ENCODE results near the gene IDUA.
"Not testable (repeated sequence)": the region's sequence is repeated elsewhere in the genome, so short reads cannot be mapped to it uniquely, and the experiment has no call there.

The IDUA gene

GRCh38 chr4:986879-987623 is at the start of gene IDUA:
Gene IDUA, plus strand, starts transcription at chr4:987044. Its CDS starts 41 bp downstream, at chr4:987085.
- TF ChIP-seq CTCF (IDR thresholded peaks at IDR 0.05; ENCODE audit: insufficient read depth, low read length, missing control alignments): peak; percentile 70
- ChIA-PET CTCF (interaction anchor here (0.8 to 2.8 kb wide), 10 partner anchors 8 to 303 kb away, joined by 3 to 21 read pairs (median 4); partner anchors contain the start of genes DGKQ, GAK and TMEM175), POLR2A (interaction anchor here (0.8 to 1.2 kb wide), 3 partner anchors 12 to 193 kb away, joined by 3 read pairs; partner anchors contain the start of genes GAK and TMEM175)
- peak within 1 kb of the TSS; percentile 74 for H3K4me3 ChIP-seq (ENCODE audit: low read depth, low read length)
- no peak for DNase-seq (ENCODE audit: low read depth, low spot score)

- H3K4me3 ChIP-seq (ENCODE audit: low read depth, low read length); DNase-seq (ENCODE audit: low read depth, low spot score); CTCF ChIA-PET; POLR2A ChIA-PET: not testable (repeated sequence)
Observed at GRCh38 chr4:939508-939907, 47.3 kb upstream of the IDUA start.

- POLR2A ChIA-PET: no interaction called here
- CTCF ChIA-PET: no interaction called here
- no peak overlapping the region for H3K4me3 ChIP-seq (ENCODE audit: low read depth, low read length)
- no peak for DNase-seq (ENCODE audit: low read depth, low spot score)
- no peak for TF ChIP-seq CTCF (IDR thresholded peaks at IDR 0.05; ENCODE audit: insufficient read depth, low read length, missing control alignments)
Observed at GRCh38 chr4:945274-946102, 41.4 kb upstream of the IDUA start.

DNA sequence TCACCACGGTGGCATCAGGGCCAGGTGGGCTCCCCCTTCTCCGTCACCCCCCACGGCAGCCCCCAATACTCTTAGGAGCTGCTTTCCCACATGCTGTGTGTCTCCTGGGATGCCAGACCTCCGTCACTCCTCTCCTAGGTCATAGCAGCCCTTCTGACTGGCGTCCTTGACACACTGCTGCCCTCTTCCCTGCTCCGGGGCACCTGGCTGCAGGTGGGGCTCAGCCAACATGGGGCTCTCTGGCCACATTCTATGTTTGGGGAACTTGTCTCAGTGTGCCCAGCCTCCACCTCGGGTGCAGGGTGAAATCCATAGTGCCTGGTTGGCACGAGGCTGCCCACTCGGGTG is 40.8 kb upstream of the IDUA start:
- ChIA-PET CTCF (no interaction called here), POLR2A (no interaction called here)
- no peak for TF ChIP-seq CTCF (IDR thresholded peaks at IDR 0.05; ENCODE audit: insufficient read depth, low read length, missing control alignments)
- DNase-seq (ENCODE audit: low read depth, low spot score): no peak
- no peak overlapping the region for H3K4me3 ChIP-seq (ENCODE audit: low read depth, low read length)

DNA sequence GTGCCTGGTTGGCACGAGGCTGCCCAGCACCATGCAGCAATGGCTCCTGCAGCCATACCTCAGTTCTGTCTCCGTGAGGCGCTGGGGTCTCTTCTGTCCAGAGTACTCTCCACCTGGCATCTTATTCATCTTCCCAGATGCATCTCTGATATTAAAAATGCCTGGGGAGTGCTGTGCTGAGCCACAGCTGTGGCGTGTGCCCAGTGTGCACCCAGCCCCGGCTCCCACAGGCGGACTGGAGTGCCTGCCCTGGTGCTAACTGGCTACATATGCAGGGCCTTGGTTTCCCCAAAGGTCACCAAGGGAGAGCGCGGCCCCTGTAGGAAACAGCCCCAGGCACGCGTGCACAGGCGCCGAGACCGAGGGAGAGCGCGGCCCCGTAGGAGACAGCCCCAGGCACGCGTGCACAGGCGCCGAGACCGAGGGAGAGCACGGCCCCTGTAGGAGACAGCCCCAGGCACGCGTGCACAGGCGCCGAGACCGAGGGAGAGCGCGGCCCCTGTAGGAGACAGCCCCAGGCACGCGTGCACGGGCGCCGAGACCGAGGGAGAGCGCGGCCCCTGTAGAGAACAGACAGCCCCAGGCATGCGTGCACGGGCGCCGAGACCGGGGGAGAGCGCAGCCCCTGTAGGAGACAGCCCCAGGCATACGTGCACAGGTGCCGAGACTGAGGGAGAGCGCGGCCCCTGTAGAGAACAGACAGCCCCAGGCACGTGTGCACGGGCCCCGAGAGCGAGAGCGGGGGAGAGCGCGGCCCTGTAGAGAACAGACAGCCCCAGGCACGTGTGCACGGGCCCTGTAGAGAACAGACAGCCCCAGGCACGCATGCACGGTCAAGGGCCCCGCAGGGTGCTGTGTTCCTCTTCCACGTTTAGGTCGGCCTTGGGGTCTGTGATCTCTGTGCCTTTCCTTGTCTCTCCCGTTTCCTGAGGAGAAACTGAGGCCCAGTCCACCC is 40.0 kb upstream of the IDUA start:
- POLR2A ChIA-PET: no interaction called here
- no peak for DNase-seq (ENCODE audit: low read depth, low spot score)

More for the DNA sequence above, 40.0 kb upstream of the IDUA start:
- CTCF ChIA-PET: no interaction called here
- no peak for TF ChIP-seq CTCF (IDR thresholded peaks at IDR 0.05; ENCODE audit: insufficient read depth, low read length, missing control alignments)
- no peak overlapping the region for H3K4me3 ChIP-seq (ENCODE audit: low read depth, low read length)
